Activated CD4-positive, alpha-beta T cell treated with anti-CD3 and anti-CD28 coated beads, Interleukin-2, amount 50 U/mL, for 1 hour (primary cell): Measurements from ENCODE around the gene KCNK4.

Experiments used
- DNase-seq: peaks from one replicate; pipeline ENCODE4 v3.0.0-alpha.2; 2020

KCNK4 gene

GRCh38 chr11:64331569-64332371 is 40.7 kb downstream of the KCNK4 start:
- DNase-seq: peak; percentile 63

GRCh38 chr11:64333556-64333955 is 42.5 kb downstream of the KCNK4 start:
- DNase-seq: no peak

GRCh38 chr11:64334764-64335735 is 43.9 kb downstream of the KCNK4 start:
- no peak for DNase-seq

- no peak for DNase-seq
Measured at GRCh38 chr11:64337538-64338249, 46.6 kb downstream of the KCNK4 start.

GRCh38 chr11:64338716-64339115 is 47.6 kb downstream of the KCNK4 start:
- no peak for DNase-seq

- no peak for DNase-seq
Measured at GRCh38 chr11:64339286-64339685, 48.2 kb downstream of the KCNK4 start.

- peak; percentile 82 for DNase-seq
Measured at GRCh38 chr11:64339754-64340408, 48.8 kb downstream of the KCNK4 start, which contains the start of gene CCDC88B. Gene CCDC88B, plus strand, starts transcription at chr11:64340204. Its CDS starts 63 bp downstream, at chr11:64340267.

- peak; percentile 76 for DNase-seq
Measured at GRCh38 chr11:64340671-64341335, 49.7 kb downstream of the KCNK4 start.

- DNase-seq: no peak
Measured at GRCh38 chr11:64341429-64341828, 50.3 kb downstream of the KCNK4 start.

GRCh38 chr11:64341851-64342791 is 51.0 kb downstream of the KCNK4 start:
- DNase-seq: peak; percentile 92

GRCh38 chr11:64342869-64343745 is 52.0 kb downstream of the KCNK4 start:
- no peak for DNase-seq

- DNase-seq: no peak
Measured at GRCh38 chr11:64343767-64344559, 52.9 kb downstream of the KCNK4 start.

- no peak for DNase-seq
Measured at GRCh38 chr11:64344787-64345186, 53.7 kb downstream of the KCNK4 start.

- no peak for DNase-seq
Measured at GRCh38 chr11:64347193-64347867, 56.2 kb downstream of the KCNK4 start.

- DNase-seq: no peak
Measured at GRCh38 chr11:64348383-64349024, 57.4 kb downstream of the KCNK4 start.

- no peak for DNase-seq
Measured at GRCh38 chr11:64349025-64349387, 57.9 kb downstream of the KCNK4 start.

- DNase-seq: no peak
Measured at GRCh38 chr11:64349404-64349803, 58.3 kb downstream of the KCNK4 start.
